ENCODE measurements around the gene TAMALIN.

TAMALIN gene

DNA sequence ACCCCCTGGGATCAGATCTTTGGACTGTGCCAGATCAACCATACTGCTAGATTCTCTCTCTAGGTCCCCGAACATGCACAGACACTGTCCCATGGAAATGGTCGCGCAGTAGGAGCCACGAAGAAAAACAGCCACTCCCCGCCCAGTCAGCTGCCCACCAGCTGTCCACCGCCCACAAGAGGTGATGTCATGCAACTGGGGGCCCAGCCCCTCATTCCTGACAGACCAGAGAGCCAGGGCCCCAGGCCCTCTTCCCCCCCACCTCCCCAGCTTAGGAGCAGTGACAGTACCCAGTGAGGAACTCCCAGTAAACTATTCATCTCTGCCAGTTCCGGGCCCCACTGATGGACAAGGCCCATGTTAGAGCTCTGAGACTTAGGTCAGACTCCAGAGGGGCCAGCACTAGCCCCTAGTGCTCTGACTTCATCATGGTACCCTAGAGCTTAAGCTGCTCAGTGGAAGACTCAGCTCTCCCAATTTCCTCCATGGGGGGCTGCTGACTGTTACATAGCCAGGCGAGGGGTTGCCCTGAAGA, 3.7 kb upstream of the TAMALIN start:
- no peak for DNase-seq
- TF ChIP-seq GATA1 (IDR thresholded peaks at IDR 0.05; ENCODE audit: low read depth, low read length) (no peak), POLR2A (IDR thresholded peaks at IDR 0.05; ENCODE audit: low read length) (no peak)

DNA sequence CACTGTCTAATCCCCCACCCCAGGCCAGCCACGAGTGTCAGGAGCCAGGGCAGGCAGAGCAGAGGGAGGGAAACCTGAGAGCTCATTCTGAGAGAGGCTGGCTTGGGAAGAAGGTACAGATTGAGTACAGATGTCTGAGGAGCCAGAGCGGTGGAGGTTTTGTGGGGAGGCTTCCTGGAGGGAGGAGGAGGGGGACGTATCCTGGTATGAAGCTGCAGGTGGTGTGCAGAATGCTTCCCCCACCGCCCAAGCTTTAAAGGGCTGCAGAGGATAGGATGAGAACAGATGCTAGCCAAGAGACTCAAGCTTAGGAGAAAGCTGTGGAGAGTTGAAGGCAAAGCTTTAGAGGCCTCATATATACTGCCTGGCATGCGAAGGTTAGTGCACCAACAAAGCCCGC, 3.2 kb upstream of the TAMALIN start:
- no peak for DNase-seq
- TF ChIP-seq POLR2A (IDR thresholded peaks at IDR 0.05; ENCODE audit: low read length) (no peak), GATA1 (IDR thresholded peaks at IDR 0.05; ENCODE audit: low read depth, low read length) (no peak)

DNA sequence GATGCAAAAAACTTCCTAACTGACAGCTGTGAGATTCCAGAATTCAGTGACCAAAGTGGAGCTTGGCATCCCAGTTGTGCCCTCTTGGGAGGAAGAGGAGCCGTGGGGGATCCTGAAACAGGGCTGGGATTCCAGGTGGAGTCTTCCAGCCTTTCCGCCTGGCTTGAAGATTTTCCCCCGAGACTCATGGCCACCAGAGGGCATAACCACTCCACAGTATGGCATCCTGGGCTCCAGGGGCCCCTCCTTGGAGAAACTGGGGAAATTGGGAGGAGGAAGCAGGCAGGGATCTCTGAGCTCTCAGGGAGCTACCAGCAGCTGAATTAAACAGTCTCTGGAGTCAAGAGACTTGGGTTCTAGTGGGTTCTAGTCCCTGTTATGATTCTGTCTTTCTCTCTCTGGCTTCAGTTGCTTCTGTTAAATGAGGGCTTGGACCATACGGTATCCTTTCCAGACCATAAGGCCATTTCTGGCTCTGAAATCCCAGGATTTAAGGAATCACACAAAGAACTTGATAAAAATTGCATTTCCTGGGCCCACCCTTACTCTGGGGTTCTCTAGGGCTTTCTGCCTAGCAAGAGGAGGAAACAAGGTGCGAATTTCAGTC, 2.6 kb upstream of the TAMALIN start:
- TF ChIP-seq GATA1 (IDR thresholded peaks at IDR 0.05; ENCODE audit: low read depth, low read length), result no peak
- TF ChIP-seq POLR2A (IDR thresholded peaks at IDR 0.05; ENCODE audit: low read length), result no peak
- peak in 1 of 2 experiments; percentile 25 for DNase-seq

DNA sequence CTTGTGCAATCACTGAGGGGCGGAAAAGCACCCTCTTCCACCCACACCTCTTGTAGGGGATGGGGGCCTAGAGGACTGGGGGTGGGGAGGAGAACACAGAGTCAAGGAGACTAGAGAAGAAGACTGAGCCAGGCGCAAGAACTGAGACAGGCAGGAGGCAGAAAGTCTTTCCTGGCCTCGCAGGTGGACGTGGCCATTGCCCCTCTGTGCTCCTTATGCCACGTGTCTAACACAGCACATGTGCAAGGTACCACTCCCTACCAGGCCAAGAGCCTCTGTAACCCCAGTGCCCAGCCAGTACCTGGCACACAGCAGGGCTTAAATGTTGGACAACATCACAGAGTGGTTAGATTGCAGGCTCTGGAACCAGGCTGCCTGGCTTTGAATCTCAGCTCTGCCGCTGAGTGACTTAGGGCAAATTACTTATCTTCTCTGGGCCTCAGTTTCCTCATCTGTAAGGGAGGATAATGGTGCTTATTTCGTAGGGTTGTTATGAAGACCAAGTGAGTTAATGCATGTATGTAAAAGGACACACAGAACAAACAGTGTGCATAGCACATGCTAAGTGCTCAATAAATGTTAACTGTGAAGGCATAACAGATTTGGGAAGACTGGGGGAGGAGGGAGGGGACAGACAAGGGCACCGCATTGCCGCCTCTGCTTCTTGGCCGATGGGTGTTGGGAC, 1.4 kb upstream of the TAMALIN start:
- DNase-seq, result no peak
- TF ChIP-seq GATA1 (IDR thresholded peaks at IDR 0.05; ENCODE audit: low read depth, low read length) (no peak), POLR2A (IDR thresholded peaks at IDR 0.05; ENCODE audit: low read length) (no peak)

DNA sequence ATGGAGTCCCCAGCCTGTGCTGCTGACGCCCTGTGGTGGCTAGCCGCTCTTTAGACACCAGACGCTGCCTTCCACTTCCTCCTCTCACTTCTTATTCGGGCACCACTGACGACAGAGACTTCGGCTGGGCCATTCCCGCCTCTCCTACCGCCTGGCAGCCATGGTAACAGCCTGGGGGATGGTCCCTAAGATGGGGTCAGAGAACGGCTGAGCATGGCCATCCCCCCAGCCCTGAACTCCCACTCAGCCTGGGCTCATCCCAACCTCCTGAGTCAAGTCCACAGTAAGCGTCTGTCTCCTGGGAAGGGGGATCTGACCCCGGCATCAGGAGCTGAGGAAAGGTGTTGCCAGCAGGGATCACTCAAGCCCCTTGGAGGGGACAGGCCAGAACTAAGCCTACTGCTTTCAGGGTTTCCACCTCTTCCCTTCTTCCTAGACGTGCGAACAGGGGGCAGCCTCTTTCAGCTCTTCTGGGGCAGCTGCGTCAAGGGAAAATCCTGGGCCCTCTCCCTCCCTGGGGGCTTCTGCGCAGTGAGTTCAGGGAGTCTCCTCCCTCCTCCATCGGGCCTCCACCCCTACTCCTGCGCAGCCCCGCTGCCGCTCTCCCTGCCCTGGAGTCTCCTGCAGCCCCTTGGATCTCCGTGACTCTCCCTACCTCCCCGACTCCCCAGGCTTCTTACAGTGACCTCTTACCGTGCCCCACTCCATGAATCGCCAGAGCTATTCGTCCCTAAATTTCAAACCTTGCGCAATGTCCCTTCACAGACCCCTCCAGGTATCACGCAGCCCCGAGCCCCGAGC, 643 bp upstream of the TAMALIN start:
- DNase-seq, result no peak

DNA sequence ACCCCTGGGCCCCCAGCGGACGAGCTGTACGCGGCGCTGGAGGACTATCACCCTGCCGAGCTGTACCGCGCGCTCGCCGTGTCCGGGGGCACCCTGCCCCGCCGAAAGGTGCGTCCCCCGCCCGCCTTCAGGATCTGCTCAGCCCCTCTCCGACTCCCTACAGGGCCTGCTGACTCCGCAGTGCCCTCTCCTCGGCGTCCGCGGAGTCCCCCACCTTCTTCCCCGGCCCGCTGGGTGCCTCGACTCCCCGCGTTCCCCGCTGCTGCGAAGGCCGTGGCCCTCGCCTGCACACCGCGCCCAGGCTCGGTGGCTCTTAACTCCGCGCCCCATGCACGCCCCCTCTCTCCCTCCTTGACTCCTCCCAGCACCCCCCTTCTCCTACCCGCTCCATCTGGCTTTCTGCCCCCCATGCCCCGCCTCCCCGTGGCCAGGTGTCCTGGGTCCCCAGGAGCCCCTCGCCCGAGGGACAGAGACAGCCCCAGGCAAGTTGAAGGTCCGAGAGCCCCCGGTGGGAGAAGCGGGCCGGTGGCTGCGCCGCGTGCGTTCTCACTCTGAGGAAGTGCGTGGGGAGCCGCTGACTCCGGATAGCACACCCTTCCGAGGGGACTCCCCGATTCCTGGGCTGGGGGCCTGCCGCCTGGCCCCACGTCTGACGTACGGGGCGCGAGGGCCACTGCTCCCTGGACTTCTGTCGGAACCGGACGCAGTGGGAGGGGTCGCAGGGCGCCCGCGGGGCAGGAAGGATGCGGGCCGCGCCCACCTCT, 594 bp downstream of the TAMALIN start:
- peak; percentile 35 to 40 for DNase-seq
- TF ChIP-seq GATA1 (IDR thresholded peaks at IDR 0.05; ENCODE audit: low read depth, low read length) (no peak), POLR2A (IDR thresholded peaks at IDR 0.05; ENCODE audit: low read length) (no peak)

More for the DNA sequence above, 643 bp upstream of the TAMALIN start:
- TF ChIP-seq POLR2A (IDR thresholded peaks at IDR 0.05; ENCODE audit: low read length) (no peak), GATA1 (IDR thresholded peaks at IDR 0.05; ENCODE audit: low read depth, low read length) (no peak)

DNA sequence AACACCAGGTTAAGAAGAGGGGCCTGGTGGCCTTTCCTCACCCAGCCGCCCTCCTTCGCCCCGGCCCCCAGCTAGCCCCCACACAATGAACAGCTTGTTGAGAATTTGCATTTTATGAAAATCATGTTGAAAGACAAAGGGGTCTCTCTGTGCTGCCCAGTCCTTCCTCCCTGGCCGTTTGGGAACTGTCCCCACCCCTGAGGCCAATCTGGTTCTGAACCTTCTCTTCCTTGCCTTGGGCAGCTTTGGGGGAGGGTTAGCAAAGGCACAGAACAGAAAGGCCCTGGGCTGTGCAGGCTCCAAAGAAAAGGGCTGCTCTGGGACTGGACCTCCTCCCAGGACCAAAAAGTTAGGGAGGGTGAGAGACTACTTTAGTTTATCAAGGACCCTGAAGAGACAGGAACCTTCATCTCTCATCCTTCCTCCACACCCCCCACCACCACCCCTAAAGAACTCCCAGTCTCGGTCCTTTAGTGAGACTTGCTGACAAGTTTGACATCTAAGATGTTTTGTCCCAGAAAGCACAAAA, 1.3 kb downstream of the TAMALIN start:
- DNase-seq, result no peak
- no peak for TF ChIP-seq GATA1 (IDR thresholded peaks at IDR 0.05; ENCODE audit: low read depth, low read length)
- TF ChIP-seq POLR2A (IDR thresholded peaks at IDR 0.05; ENCODE audit: low read length), result no peak

DNA sequence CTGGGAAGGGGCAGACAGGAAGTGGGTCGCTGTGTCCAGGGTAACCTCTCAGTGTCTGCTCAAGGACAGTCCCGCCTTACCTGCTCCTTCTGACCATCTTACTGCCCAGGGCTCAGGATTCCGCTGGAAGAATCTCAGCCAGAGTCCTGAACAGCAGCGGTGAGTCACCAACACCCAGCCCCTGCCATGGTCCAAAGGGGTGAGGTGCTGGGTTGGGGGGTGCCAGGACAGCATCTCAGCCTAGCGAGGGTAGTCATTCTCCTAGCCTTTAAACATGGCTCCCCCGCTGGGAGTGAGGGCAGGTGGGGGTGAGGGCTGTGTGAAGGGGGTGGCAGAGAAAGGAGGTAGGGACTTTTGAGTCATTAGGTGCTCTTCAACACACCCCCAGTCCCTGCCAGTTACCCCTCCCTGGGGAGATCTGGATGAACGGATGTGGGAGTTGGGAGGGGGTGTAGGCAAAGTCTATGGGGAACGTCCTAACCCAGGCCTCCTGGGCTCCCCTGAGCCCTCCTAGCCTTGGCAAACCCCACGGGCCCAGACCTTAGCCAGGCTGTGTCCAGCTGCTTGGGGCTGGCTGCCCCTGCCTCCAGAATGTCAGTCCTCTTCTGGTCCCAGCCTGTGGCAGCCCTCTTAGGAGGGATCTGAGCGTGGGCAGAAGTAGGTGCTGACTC, 2.5 kb downstream of the TAMALIN start:
- DNase-seq, result no peak
- TF ChIP-seq GATA1 (IDR thresholded peaks at IDR 0.05; ENCODE audit: low read depth, low read length) (no peak), POLR2A (IDR thresholded peaks at IDR 0.05; ENCODE audit: low read length) (no peak)

DNA sequence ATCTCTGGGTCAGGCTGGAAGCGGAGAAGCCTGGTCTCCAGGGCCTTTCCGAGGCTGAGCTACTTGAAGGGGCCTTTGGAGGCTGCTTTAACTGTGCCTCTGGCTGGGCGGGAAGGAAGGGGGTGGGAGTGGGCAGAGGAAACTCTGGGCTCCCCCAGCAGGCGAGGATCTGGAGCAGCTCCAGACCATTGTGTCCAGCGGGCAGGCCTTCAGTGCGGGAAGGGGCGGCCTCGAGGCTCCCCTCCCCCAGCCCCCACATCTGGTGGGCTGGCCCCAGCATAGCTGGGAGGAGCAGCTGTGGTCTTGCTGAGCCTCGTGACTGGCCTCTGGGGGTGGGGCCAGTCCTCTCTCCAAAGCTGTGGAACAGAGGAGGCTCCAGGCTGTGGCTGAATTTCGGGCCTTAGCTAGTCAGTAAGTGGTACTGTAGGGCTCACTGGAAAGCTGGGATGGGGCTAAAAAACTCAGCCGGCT, 3.4 kb downstream of the TAMALIN start:
- DNase-seq, result peak; percentile 24 to 44
- TF ChIP-seq GATA1 (IDR thresholded peaks at IDR 0.05; ENCODE audit: low read depth, low read length), result no peak
- TF ChIP-seq POLR2A (IDR thresholded peaks at IDR 0.05; ENCODE audit: low read length), result no peak

DNA sequence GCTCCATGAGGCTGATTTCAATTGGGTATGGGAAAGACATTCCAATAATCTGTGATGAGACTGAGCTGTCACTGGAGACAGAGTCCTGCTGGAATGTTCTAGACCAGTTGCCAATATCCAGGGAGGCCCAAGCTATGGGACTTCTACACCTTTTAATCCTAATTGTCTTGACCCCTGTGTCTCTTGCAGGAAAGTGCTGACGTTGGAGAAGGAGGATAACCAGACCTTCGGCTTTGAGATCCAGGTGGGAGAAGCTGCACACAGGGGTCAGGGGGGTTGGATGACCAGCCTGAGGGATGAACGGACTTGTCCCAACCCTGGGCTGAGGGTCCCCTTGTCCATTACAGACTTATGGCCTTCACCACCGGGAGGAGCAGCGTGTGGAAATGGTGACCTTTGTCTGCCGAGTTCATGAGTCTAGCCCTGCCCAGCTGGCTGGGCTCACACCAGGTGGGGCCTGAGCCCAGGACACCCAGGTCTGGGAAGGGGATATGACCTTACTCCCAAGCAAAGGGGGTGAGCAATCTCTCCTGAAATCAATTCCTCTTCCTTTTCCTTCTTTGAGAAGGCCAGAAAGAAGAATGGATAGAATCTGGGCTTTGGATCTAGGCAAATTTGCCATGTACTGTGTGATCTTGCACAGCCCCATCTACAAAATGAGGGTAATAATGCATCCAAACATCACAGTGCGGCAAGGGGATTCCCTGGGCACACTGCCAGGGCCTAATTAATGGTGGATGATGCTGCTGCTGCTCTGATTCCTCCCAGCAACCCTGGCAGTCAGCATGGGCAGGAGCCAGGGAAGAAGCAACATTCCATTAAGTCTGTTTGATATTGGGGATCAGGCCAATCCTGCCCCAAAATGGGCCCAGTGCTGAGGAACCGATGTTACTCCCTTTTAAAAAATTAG, 4.2 kb downstream of the TAMALIN start:
- TF ChIP-seq GATA1 (IDR thresholded peaks at IDR 0.05; ENCODE audit: low read depth, low read length) (no peak), POLR2A (IDR thresholded peaks at IDR 0.05; ENCODE audit: low read length) (no peak)

DNA sequence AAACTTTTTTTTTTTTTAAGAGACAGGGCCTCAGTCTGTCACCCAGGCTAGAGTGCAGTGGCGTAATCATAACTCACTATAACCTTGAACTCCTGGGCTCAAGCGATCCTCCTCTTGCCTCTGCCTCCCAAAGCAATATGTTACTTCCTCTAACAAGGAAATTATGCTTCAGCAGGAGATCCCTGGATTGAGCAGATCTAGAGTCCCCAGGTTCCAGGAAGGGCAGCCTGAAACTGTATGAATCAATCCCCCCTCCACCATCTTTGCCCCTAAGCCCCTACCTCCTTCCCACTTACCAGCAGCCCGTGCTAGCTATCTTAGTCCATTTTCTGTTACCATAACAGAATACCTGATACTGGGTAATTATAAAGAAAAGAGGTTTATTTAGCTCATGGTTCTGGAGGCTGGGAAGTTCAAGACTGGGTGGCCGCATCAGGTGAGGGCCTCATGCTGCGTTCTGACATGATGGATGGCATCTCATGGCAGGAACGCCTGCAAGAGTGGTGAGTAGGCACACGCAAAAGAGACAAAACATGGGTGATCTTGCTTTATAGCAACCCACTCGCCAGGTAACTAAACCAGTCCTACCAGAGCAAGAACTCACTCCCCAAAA, 5.0 kb downstream of the TAMALIN start:
- TF ChIP-seq GATA1 (IDR thresholded peaks at IDR 0.05; ENCODE audit: low read depth, low read length) (no peak), POLR2A (IDR thresholded peaks at IDR 0.05; ENCODE audit: low read length) (no peak)
- DNase-seq, result no peak

More for the DNA sequence above, 4.2 kb downstream of the TAMALIN start:
- no peak for DNase-seq
